K562 (cell line): Measurements from ENCODE around the gene MYO9A. TPM values are rescaled to one million over a fixed set of nuclear protein-coding genes. Genes with fewer than 3 reads are reported as not detected.

Experiments used
- ATAC-seq: fragments of 200-7000 bp; cut with Tn5 transposase; 3 replicates; pipeline ENCODE4 v1.9.1; 2020; ENCODE audit warnings: moderate library complexity
- BruUV-seq: library from RNA; stranded (reverse); fragments of 400-500 nt; replicated peaks from 2 replicates; lab custom pipeline; 2021; lab: Mats Ljungman, UMichigan
- CTCF ChIA-PET: fragments of 300-600 bp; formaldehyde crosslinking; extraction: SDS; loops from one replicate; lab custom pipeline; 2021; ENCODE audit warnings: low intra/inter-chr PET ratio; lab: Yijun Ruan, JAX
- POLR2A ChIA-PET: fragments of 300-600, 350-650 bp; sonication (Branson Sonifier 250); formaldehyde crosslinking; extraction: SDS; loops from one replicate; lab custom pipeline; 2021; ENCODE audit warnings: antibody characterized with exemption, inconsistent platforms; lab: Yijun Ruan, JAX
- DNase-seq, 4 experiments: peaks; one replicate each; pipeline versions ENCODE4 v3.0.0 to v3.0.0-alpha.2; 2011 to 2018; ENCODE audit warnings: low spot score in 3 of 4, mixed read lengths in 3 of 4; ENCODE audit errors: extremely low read depth in 1 of 4
- FAIRE-seq: peaks from 2 replicates; lab custom pipeline; 2011; peaks lifted over from hg19 to GRCh38; lab: Jason Lieb, UNC
- H2AFZ ChIP-seq: 2 replicates; pipeline ENCODE4 v1.6.0; 2011; ENCODE audit warnings: low read depth, low read length, control low read depth, inconsistent platforms
- H3K27ac ChIP-seq: fragments of 200-600 bp; 3 replicates; pipeline ENCODE4 v1.8.0; 2011; ENCODE audit warnings: low read depth, mild to moderate bottlenecking, control low read depth, inconsistent platforms, low read length, moderate library complexity, mixed read lengths; ENCODE audit errors: extremely low read depth
- H3K27me3 ChIP-seq, 2 experiments: fragments of 300-600 bp in 1 of 2; 2 replicates in 1 of 2; 3 replicates in 1 of 2; pipeline versions ENCODE4 v1.6.0 to v1.8.0; 2011; ENCODE audit warnings: inconsistent platforms in 2 of 2, low read length in 2 of 2, mild to moderate bottlenecking in 1 of 2, mixed read lengths in 1 of 2, moderate library complexity in 1 of 2; ENCODE audit not compliant: control insufficient read depth in 2 of 2, insufficient read depth in 2 of 2
- H3K36me3 ChIP-seq: fragments of 300-600 bp; 3 replicates; pipeline ENCODE4 v1.8.0; 2011; ENCODE audit warnings: mild to moderate bottlenecking, low read length, inconsistent platforms; ENCODE audit not compliant: control insufficient read depth, insufficient read depth
- H3K4me1 ChIP-seq, 2 experiments: fragments of 200-600 bp in 1 of 2; replicated peaks in 1 of 2; 2 replicates in 1 of 2; 3 replicates in 1 of 2; pipeline versions ENCODE4 v1.5.1 to v1.8.0; 2011; ENCODE audit warnings: inconsistent platforms in 2 of 2, low read length in 2 of 2, mild to moderate bottlenecking in 1 of 2, mixed read lengths in 1 of 2, moderate library complexity in 1 of 2; ENCODE audit not compliant: control insufficient read depth in 2 of 2, insufficient read depth in 2 of 2
- H3K4me2 ChIP-seq: 2 replicates; pipeline ENCODE4 v1.6.1; 2011; ENCODE audit warnings: low read length, control low read depth, inconsistent platforms, mixed read lengths; ENCODE audit not compliant: insufficient read depth
- H3K4me3 ChIP-seq: fragments of 200-600 bp; sonication (generic), shearing (Covaris generic); 2 replicates; pipeline ENCODE4 v1.5.1; 2016; ENCODE audit warnings: control low read depth, inconsistent platforms
- H3K79me2 ChIP-seq: fragments of 200-600 bp; 3 replicates; pipeline ENCODE4 v1.8.0; 2011; ENCODE audit warnings: low read length, inconsistent platforms; ENCODE audit not compliant: control insufficient read depth, insufficient read depth
- H3K9ac ChIP-seq, 2 experiments: 2 replicates each; pipeline versions ENCODE4 v1.6.0 to v1.6.1; 2011; ENCODE audit warnings: low read depth in 2 of 2, low read length in 2 of 2, control low read depth in 1 of 2, inconsistent platforms in 1 of 2, mild to moderate bottlenecking in 1 of 2, mixed read lengths in 1 of 2; ENCODE audit not compliant: insufficient read depth in 1 of 2
- H3K9me1 ChIP-seq: one replicate; pipeline ENCODE4 v1.6.0; 2011; ENCODE audit warnings: inconsistent platforms, mild to moderate bottlenecking, low read length, moderate library complexity; ENCODE audit not compliant: control insufficient read depth, insufficient read depth
- H3K9me3 ChIP-seq: replicated peaks from 2 replicates; pipeline ENCODE4 v1.5.1; 2011; ENCODE audit warnings: low read depth, low read length, inconsistent platforms; ENCODE audit not compliant: control insufficient read depth, insufficient read depth
- H4K20me1 ChIP-seq: replicated peaks from 2 replicates; pipeline ENCODE4 v1.6.1; 2011; ENCODE audit warnings: low read length, inconsistent platforms, mixed read lengths; ENCODE audit not compliant: control insufficient read depth, insufficient read depth
- CREB5 ChIP-seq: fragments of 250-450 bp; sonication (Bioruptor Pico); IDR thresholded peaks from 2 replicates; pipeline ENCODE4 v1.5.0; 2020; ENCODE audit warnings: mild to moderate bottlenecking
- CTBP1 ChIP-seq: fragments of 450-650 bp; IDR thresholded peaks from 2 replicates; pipeline ENCODE4 v1.6.1; 2016; ENCODE audit warnings: borderline replicate concordance
- HDAC1 ChIP-seq, 2 experiments: fragments of 450-650 bp; IDR thresholded peaks; 2 replicates each; pipeline ENCODE4 v1.6.1; 2016 to 2017; ENCODE audit warnings: inconsistent platforms in 1 of 2, mild to moderate bottlenecking in 1 of 2, moderate library complexity in 1 of 2
- HDAC3 ChIP-seq: fragments of 450-650 bp; IDR thresholded peaks from 2 replicates; pipeline ENCODE4 v1.6.1; 2018; ENCODE audit warnings: borderline replicate concordance, mild to moderate bottlenecking, moderate library complexity; ENCODE audit not compliant: partially characterized antibody
- IFI16 ChIP-seq: fragments of 250-450 bp; sonication (Bioruptor Pico); IDR thresholded peaks from 2 replicates; pipeline ENCODE4 v2.1.2; 2022; ENCODE audit warnings: mild to moderate bottlenecking, inconsistent platforms
- MXI1 ChIP-seq: IDR thresholded peaks from 2 replicates; pipeline ENCODE4 v1.6.1; 2011; ENCODE audit warnings: low read depth, mild to moderate bottlenecking, improper control_type of control experiment, low read length
- RBFOX2 ChIP-seq: fragments of 200-400 bp; formaldehyde crosslinking; IDR thresholded peaks from 2 replicates; pipeline ENCODE4 v1.6.1; 2017; ENCODE audit warnings: low read depth, mild to moderate bottlenecking, low read length, moderate library complexity
- SMARCC2 ChIP-seq: fragments of 450-650 bp; IDR thresholded peaks from 2 replicates; pipeline ENCODE4 v1.6.1; 2017; ENCODE audit warnings: antibody characterized with exemption, moderate library complexity, mild to moderate bottlenecking, low read depth
- STAG1 ChIP-seq: sonication (generic); formaldehyde crosslinking; IDR thresholded peaks from 2 replicates; pipeline ENCODE4 v1.5.0; 2020; ENCODE audit warnings: missing genetic modification reagents, borderline replicate concordance
- ZNF165 ChIP-seq: fragments of 250-450 bp; sonication (Bioruptor Pico); IDR thresholded peaks from 2 replicates; pipeline ENCODE4 v1.4.0; 2020; ENCODE audit warnings: borderline replicate concordance
- ZNF511 ChIP-seq: sonication (generic); formaldehyde crosslinking; IDR thresholded peaks from 2 replicates; pipeline ENCODE4 v1.8.0; 2022; ENCODE audit warnings: mild to moderate bottlenecking, missing genetic modification reagents
- WGBS: fragments of 100-300 bp; shearing (Covaris generic); methylation state at CpG from one replicate; pipeline ENCODE4 v1.1.6; 2016; ENCODE audit warnings: low coverage, mixed read lengths; ENCODE audit not compliant: insufficient coverage; ENCODE audit errors: missing lambda C conversion rate; 5-methylcytosine and 5-hydroxymethylcytosine counted together
- in situ Hi-C: fragments of 300-500 bp; cut with MboI; formaldehyde crosslinking; loops from 4 replicates; pipeline ENCODE4 v1.15.0; 2018; ENCODE audit warnings: inconsistent platforms, mixed read lengths
- intact Hi-C: fragments of 100-400 bp; cut with micrococcal nuclease; formaldehyde crosslinking; loops from 2 replicates; pipeline ENCODE4 v1.14.2; 2022
- polyA plus RNA-seq, 8 experiments: library from polyadenylated mRNA; depleted of rRNA in 4 of 8; stranded (reverse) in 5 of 8; unstranded in 3 of 8; fragments of >200 nt; fragmentation: Nextera tagmentation in 2 of 8; fragmentation: Illumina TruSeq in 1 of 8; extraction: Ambion mirVana in 2 of 8; extraction: Trizol in 1 of 8; gene quantifications; 2 replicates each; pipeline versions ENCODE4 v1.2.1 to v1.2.3, GENCODE V29; 2011 to 2014; ENCODE audit warnings: inconsistent platforms in 1 of 8, missing spikeins in 1 of 8
- total RNA-seq, 7 experiments: library from RNA; depleted of rRNA in 6 of 7; stranded (reverse); fragments of >200 nt in 6 of 7; fragmentation: Illumina TruSeq in 2 of 7; extraction: Trizol in 2 of 7; gene quantifications; 2 replicates each; pipeline versions ENCODE4 v1.2.1 to v1.2.3, GENCODE V29; 2011 to 2021; ENCODE audit warnings: low replicate concordance in 1 of 7
- TF ChIP-seq, protein P1 (sequence below): fragments of 250-450 bp; sonication (Bioruptor Pico); IDR thresholded peaks from 2 replicates; pipeline ENCODE4 v1.4.0; 2020

MYO9A gene
- total and polyA plus RNA-seq, 9 of the 15 experiments (the other 6 are each of a cell fraction or from before 2014, with no cell fraction given) = 1.9 to 15.4 (median 5.8) TPM

- ChIA-PET POLR2A (interaction anchor here (0.7 kb wide), 1 partner anchor 32 kb away, joined by 3 read pairs; no protein-coding TSS in a partner anchor), CTCF (no interaction called here)
- H2AFZ ChIP-seq = no peak overlapping the region
- FAIRE-seq (no peak), DNase-seq (no peak), ATAC-seq (no peak)
- H3K36me3 ChIP-seq = no peaks in the 10 kb centered on the region
- no peaks in the 10 kb centered on the region for H3K9me3 ChIP-seq
- TF ChIP-seq MXI1 = no peak
- no peak for TF ChIP-seq IFI16 (CRISPR knock-in tag)
- no peak for TF ChIP-seq HDAC1 (IDR thresholded peaks at IDR 0.05)
- TF ChIP-seq CREB5 (CRISPR knock-in tag) = no peak
- no peak for TF ChIP-seq ZNF165 (CRISPR knock-in tag)
- TF ChIP-seq, protein P1, sequence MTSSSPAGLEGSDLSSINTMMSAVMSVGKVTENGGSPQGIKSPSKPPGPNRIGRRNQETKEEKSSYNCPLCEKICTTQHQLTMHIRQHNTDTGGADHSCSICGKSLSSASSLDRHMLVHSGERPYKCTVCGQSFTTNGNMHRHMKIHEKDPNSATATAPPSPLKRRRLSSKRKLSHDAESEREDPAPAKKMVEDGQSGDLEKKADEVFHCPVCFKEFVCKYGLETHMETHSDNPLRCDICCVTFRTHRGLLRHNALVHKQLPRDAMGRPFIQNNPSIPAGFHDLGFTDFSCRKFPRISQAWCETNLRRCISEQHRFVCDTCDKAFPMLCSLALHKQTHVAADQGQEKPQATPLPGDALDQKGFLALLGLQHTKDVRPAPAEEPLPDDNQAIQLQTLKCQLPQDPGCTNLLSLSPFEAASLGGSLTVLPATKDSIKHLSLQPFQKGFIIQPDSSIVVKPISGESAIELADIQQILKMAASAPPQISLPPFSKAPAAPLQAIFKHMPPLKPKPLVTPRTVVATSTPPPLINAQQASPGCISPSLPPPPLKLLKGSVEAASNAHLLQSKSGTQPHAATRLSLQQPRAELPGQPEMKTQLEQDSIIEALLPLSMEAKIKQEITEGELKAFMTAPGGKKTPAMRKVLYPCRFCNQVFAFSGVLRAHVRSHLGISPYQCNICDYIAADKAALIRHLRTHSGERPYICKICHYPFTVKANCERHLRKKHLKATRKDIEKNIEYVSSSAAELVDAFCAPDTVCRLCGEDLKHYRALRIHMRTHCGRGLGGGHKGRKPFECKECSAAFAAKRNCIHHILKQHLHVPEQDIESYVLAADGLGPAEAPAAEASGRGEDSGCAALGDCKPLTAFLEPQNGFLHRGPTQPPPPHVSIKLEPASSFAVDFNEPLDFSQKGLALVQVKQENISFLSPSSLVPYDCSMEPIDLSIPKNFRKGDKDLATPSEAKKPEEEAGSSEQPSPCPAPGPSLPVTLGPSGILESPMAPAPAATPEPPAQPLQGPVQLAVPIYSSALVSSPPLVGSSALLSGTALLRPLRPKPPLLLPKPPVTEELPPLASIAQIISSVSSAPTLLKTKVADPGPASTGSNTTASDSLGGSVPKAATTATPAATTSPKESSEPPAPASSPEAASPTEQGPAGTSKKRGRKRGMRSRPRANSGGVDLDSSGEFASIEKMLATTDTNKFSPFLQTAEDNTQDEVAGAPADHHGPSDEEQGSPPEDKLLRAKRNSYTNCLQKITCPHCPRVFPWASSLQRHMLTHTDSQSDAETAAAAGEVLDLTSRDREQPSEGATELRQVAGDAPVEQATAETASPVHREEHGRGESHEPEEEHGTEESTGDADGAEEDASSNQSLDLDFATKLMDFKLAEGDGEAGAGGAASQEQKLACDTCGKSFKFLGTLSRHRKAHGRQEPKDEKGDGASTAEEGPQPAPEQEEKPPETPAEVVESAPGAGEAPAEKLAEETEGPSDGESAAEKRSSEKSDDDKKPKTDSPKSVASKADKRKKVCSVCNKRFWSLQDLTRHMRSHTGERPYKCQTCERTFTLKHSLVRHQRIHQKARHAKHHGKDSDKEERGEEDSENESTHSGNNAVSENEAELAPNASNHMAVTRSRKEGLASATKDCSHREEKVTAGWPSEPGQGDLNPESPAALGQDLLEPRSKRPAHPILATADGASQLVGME (CRISPR knock-in tag) = no peak
- no peak for TF ChIP-seq STAG1 (CRISPR knock-in tag)
- TF ChIP-seq ZNF511 = no peak
- TF ChIP-seq SMARCC2 = no peak
- TF ChIP-seq CTBP1 = no peak
- no peak for TF ChIP-seq HDAC3
- no peak for TF ChIP-seq RBFOX2
- no TSS peak for BruUV-seq
- no peak overlapping the region for H3K4me3 ChIP-seq
- WGBS = 12% methylated on average over 1 of the region's 1 CpG
- no peak overlapping the region for H3K9ac ChIP-seq
- no peak overlapping the region for H3K27ac ChIP-seq
- no peaks in the 10 kb centered on the region for H4K20me1 ChIP-seq
- peaks cover under 1% of the 10 kb centered on the region; the same call in 1 of the 3 replicates for H3K79me2 ChIP-seq
- no peak overlapping the region for H3K4me2 ChIP-seq
- in situ Hi-C loops = no loop called here
- H3K9me1 ChIP-seq = no peaks in the 10 kb centered on the region
- intact Hi-C loops = no loop called here
- H3K4me1 ChIP-seq = peaks cover 2 to 6% of the 10 kb centered on the region in 2 experiments; a peak in 1 of 5 replicates
- H3K27me3 ChIP-seq = no peaks in the 10 kb centered on the region
These were observed 6.3 kb upstream of the MYO9A start for GRCh38 chr15:72124218-72124617.
